ENCODE results near the gene FBXW11.

The FBXW11 gene

DNA sequence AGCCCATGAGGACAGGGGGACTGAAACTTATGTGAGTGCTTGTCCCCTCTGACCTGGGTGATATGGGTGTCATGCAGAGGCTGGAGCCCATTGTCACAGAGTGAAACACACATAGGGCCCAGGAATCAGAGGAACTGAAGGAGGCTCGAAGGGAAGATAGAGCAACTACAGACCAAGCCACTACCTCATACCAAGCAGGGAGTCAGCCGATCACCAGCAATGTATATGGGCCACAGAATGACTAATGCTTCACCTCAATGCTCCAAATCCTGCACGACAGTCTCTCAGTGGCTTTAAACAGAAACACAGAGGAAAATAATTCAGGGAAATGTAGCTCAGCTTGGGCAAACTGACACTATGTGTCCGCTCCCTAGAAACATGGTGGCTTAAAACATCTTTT lies 8.9 kb upstream of the FBXW11 start:
- DNase-seq (ENCODE audit: low spot score) = no peak

DNA sequence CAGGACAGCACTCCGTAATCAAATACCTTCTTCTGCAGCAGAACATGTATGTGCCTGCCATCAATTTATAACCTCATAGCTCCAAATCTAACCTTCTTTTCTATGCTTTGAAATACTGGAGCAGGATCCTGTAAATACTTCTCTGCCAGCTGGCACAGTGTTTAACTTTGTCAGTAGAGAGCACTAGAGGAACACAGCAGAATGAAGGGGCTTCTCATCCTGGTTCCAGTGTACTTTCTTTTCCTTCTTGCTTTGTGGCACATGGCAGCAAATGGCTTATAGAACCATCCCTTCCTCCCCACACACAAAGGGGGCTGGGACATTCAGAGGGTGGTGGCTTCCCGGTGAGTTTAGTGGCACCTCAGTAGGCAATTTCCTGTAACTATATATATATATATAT lies 3.8 kb upstream of the FBXW11 start:
- DNase-seq (ENCODE audit: low spot score) = no peak

DNA sequence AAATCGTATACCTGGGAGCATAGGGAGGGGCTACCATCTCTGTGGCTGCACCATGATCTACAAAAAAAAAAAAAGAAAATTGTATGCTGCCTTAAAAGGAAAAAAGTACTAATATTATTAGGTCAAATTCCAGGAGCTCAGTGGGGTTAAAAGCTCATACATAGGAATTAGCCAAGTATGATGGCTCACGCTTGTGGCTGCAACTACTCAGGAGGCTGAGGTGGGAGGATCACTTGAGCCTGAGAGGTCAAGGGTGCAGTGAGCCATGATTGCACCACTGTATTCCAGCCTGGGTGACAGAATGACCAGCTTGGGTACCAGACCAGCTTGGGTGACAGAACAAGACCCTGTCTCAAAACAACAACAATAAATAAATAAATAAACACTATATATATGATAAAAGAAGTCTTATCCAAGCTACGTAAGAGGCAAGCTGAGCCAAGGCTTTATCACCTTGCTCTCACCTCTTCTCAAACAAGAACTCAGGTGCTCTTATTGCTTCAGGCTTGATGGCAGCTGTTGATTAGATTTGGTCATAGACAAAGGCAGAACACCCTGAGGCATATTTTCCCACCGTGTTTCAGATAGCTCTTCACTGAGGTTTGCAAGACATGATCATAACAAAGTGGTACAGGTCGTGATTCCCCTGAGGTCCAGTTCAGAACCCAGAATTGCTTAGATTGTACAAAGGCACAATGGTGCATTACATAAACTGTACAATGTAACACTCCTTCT lies 3.3 kb upstream of the FBXW11 start:
- DNase-seq (ENCODE audit: low spot score) = no peak

DNA sequence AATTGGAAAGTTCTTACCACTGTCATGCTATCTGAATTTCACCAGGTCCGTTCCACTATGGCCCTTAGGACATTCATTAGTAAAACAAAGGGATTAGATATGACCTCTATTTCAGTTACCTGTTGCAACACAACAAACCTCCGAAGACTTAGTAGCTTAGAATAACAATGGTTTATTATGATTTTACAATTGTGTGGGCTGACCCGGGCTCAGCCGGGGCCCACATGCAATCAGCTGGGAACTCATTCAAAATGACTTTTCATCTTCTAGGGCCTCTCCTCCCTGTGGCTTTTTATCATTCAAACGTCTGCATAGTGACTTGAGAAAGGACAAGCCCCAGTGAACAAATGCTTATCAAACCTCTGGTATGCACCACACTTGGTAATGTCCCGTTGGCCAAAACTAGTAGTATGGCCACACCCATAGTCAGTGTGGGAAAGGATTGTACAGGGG lies 2.3 kb upstream of the FBXW11 start:
- no peak for DNase-seq (ENCODE audit: low spot score)

DNA sequence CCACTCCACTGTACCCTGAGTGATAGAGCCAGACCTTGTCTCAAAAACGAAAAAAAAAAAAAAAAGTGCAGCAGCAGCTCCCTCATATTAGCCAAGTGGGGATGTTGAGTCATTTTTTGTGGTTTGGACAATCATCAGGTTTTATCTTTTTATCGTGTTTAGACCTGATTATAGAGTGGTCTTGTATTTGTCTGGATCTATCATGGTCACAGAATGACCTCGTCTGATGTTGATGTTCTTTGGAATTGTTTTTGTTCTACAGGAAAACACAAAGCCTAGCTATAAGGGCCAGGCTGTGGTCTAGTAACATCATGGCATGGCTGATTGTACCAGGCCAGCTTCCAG lies 1.6 kb upstream of the FBXW11 start:
- DNase-seq (ENCODE audit: low spot score) = no peak

DNA sequence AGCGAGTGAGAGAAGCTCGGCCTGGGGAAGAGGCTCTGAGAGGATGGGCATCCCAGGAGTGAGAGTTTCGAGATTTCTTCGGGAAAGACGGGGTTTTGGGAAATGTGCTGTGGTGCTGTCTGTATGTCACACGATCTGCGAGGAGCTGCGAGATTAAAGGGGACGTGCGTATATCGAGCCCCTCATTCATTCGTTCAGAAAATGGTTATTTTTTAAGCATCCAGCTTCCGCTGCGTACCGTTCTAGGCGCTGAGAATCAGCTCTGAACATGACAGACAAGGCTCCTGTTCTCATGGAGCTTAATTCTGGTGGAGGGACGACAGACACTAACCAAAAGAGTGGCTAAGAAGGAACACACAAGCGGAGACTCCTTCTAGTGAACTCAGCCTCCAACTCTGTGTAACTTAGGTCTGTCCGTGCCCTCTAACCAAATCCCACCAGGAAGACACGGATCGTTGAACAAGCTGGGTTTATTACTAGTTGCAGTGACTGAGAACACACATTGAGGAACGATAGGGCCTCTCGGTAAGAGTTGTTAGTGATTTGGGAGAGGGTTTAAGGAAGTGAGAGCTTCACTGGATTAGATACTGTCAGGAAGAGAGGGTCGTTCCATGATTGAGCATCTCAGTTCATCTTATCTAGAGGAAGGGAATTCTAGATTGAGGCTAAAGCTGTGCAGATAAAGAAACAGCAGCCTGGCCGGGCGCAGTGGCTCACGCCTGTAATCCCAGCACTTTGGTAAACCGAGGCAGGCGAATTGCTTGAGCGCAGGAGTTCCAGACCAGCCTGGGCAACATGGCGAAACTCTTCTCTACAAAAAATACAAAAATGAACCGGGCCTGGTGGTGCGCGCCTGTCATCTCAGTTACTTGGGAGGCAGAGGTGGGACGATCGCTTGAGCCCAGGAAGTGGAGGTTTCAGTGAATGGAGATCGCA lies 1.0 kb upstream of the FBXW11 start:
- DNase-seq (ENCODE audit: low spot score) = no peak

DNA sequence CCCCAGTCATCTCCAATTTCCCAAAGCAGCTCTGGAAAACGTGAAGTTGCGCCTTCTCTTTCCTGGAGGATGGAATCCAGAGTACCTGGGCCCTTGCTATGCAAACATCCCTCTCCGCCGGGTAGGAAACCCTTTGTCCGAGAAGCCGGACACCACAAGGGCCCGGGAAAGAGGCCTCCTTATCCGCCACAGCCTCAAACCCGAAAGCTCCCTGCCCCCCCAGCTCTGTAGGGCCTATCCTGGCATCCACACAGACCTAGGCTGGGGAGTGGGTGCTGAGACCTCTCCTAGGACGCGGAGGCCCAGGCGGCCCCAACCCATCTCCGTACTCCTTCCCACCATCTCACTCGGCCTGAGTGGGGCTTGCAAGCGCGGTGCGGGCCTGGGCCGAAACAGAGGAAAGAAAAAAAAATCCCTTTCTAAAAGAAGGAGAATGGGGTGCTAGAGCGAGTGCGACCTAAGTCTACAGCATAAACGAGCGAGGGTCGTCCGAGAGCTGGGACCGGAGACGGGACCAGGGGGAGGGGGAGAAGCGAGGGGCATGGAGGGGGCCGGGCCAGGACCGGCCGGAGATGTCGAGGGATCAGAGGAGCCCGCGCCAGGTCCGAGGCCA lies 624 bp downstream of the FBXW11 start:
- DNase-seq (ENCODE audit: low spot score) = peak; percentile 31

DNA sequence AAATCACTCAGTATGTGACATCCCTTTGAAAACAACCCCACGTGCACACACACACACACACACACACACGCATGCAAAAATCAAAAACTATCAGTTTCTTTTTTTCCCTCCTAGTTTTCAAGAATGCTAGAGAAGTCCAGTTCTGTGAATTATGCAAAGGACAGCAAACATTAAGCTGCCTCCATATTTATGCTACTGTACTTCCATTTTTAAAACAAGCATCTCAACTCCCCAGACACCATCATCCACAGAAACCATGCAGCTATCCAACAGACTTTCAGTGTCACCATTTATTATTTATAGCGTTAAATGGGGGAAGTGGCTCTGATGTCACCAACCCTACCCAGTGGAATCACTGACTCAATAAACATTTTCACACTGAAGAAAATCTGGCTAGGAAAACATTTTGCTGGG lies 1.6 kb downstream of the FBXW11 start:
- no peak for DNase-seq (ENCODE audit: low spot score)

DNA sequence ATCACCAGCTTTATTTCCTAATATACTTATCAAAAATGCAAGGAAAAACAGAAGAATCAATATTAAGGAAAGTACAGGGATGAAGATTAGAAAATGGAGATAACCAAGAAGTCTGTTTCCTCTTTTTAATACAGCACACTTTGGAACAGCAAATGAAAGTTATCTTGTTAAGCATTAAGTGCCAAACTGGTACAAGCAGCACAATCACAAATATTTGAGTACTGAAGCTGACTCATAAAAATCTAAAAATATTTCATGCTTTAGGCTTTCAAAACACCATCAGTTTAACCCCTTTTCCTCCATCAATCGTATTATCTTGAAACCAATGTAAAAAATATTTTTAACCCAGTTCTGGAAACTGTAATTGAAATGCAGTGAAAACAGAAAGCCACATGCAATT lies 2.7 kb downstream of the FBXW11 start:
- DNase-seq (ENCODE audit: low spot score) = no peak

DNA sequence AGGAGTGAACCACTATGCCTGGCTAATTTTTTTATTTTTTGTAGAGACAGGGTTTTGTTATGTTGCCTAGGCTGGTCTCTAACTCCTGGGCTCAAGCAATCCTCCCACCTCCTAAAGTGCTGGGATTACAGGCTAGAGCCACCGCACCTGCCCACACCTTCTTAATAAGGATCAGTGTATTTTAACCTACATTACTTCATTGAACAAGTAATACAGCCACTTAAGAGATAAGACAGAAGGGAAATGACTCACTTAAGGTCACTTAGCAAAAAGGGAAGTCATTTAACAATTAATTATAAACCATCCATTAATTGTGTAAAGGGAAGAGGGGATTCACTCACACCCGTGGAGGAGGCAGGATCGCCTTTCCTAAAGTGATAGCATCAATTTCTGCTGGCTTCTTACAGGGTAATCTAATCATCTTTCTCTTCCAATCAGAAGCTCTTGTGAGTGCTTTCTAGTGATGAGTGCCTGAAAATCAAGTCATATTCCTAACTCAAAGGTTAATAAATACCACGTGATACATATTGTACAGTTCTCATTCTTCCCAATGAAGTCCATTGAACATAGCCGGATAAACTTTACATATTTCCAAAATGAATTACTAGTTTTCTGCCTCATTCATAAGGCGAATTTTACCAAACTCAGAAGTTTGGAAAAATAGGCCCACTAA lies 3.5 kb downstream of the FBXW11 start:
- DNase-seq (ENCODE audit: low spot score) = no peak

DNA sequence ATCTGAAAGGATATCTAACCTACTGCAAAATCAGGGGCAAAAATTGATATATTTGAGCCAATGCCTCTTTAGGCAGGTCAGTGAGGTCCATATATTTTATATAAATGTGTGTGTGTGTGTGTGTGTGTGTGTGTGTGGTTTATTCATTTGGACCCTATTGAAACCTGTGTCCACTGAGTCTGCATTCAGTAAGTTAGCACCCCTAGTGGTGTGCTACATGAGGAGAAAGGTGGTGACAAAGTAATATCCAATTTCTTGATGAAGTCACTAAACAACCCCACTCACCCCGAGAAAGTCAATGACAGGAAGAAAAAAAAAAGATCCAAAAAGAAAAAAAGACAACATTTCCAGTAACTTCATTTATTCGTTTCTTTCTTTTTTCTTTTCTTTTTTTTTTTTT lies 4.1 kb downstream of the FBXW11 start:
- no peak for DNase-seq (ENCODE audit: low spot score)

DNA sequence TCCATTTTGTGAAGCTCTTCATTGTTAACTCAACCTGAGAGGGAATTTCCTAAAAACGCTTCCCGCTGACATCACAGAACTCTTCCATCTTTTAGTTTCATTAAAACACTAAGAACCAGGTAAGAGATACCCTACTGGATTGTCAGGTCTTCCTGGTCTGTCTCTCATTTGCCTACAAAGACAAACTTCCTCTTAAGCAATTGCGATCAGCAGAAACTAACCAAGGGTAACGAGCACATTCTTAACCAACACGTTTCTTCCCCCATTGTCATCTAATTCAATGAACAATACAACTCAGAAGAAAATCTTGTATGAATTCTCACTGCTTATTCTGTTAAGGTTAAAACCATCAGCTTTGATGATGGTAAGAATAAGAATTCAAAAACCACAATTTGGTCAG lies 6.6 kb downstream of the FBXW11 start:
- DNase-seq (ENCODE audit: low spot score) = no peak

DNA sequence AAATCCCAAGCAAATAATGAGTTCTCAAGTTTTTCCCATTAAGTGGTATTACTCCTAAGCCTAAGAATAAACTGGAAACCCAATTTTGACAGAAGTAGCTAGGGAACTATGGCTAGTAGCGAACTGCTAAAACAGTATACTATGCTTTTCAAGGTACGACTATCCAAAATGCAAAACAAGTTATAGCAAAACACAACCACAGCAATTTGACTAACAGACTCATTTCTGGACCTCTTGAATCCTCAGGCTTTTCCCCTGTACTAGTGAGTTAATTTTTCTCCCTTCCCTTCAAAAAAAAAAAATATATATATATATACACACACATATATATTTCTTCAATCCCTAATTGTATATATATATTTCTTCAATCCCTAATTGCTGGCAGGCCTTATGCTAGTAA lies 7.3 kb downstream of the FBXW11 start:
- DNase-seq (ENCODE audit: low spot score) = no peak

DNA sequence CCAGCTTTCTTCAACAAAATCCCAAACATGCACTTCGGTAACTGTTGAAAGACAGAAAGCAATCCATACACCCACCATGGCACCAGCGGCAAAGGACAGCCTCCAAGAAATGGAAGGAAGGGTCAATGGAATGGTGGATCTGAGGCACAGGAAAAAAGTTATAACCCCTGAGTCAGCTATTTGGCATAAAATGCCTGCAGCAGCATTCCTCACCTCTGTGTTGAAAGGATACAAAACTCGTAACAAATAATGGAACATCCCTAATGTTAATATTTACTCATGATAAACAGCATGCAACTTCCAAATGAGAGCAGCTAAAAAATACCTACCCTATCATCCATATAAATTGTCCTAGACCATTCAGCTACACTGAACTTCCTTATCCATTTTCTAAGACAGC lies 9.4 kb downstream of the FBXW11 start:
- DNase-seq (ENCODE audit: low spot score) = no peak

DNA sequence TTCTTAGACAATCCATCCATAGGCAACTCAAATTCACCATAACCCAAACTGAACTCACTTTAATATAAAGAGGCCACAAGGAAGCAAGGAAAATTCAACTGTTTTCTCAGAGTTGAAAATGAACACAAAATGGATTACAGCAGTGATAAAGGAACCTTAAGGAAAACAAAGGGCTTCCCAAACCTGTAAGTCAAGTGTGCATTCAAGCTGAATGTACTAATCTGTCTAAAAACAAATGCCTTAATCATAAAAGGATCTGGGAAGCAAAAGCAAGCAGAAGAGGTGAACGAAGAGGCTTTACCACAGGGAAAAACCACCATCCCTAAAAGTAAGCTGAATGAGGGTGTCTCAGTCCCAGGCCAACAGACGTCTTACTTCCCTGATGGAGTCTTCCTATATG lies 13.6 kb downstream of the FBXW11 start:
- no peak for DNase-seq (ENCODE audit: low spot score)

DNA sequence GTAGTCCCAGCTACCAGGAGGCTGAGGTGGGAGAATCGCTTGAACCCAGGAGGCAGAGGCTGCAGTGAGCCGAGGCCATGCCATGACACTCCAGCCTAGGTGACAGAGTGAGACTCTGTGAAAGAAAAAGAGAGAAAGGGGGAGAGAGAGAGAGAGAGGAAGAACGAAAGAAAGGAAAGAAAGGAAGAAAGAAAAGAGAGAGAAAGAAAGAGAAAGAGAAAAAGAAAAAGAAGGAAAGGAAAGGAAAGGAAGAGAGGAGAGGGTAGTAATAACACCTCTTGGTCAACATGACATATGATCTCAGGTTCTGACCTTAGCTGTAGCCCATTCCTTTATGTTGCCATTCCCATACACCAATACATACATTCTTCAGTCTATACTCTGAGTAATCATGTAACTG lies 14.1 kb downstream of the FBXW11 start:
- no peak for DNase-seq (ENCODE audit: low spot score)

DNA sequence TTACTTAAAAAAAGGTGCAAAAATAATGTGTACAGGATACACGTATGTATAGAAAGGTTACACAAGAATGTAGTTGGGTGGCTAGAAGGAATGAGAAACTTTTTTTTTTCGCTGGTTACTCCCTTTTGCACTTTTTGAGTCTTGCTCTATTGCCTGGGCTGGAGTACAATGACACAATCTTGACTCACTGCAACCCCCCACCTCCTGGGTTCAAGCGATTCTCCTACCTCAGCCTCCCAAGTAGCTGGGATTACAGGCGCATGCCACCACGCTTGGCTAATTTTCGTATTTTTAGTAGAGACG lies 15.8 kb downstream of the FBXW11 start:
- no peak for DNase-seq (ENCODE audit: low spot score)

DNA sequence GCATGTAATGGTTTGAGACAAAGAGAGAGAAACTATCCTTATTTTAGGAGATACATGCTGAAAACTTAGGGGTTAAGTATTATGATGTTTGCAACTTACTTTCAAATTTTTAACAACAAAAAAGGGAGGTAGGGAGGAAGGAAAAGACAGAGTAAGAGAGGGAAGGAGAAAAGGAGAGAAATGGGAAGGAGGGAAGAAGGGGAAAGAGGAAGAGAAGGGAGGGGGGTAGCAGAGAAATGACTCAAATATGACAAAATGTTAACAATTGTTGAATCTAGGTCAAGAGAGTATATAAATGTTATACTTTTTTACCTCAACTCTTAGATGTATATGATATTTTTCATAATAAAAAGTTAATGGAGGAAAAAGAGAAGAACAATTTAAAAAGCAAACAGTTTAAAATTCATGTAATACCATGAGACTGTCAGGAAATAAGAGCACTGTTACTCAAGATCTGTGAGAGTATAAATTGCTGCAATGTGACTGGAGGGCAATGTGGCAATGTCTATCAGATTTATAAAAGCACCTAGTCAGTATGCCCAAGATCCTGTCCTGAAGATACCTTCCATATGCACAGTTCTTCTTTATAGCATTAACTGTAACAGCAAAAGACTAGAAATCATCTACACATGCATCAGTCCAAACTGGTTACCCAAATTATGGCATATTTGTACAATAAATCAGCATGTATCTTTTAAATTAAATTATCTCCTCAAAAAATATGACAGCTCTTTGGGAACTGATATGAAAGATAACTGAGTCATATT lies 16.3 kb downstream of the FBXW11 start:
- no peak for DNase-seq (ENCODE audit: low spot score)

DNA sequence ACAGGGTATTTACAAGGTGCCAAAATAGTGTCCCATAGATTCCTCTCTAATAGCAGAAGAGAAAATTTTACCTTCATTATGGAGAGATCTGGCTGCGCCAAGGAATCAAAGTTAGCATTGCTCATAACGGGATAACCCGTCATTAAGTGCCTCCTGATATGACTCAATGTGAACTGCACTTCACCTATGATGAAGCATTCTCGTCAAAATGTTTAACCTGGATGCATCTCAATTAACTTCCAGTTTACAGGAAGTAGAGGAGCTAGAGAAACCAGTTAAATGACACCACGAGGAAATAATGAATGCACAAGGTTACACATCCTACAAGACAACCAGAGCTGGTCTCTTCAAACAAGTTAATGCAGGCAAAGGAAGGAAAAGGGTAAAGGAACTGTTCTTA lies 17.2 kb downstream of the FBXW11 start:
- DNase-seq (ENCODE audit: low spot score) = no peak

DNA sequence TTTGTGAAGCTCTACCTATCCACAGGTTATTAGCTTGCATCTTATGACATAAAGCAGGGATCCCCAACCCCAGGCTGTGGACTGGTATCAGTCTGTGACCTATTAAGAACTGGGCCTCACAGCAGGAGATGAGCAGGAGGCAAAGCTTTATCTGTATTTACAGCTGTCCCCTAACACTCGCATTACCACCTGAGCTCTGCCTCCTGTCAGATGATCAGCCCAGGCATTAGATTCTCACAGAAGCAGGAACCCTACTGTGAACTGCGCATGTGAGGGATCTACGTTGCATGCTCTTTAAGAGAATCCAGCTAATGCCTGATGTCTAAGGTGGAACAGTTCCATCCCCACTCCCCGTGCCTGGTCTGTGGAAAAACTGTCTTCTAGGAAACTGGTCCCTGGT lies 19.7 kb downstream of the FBXW11 start:
- no peak for DNase-seq (ENCODE audit: low spot score)

DNA sequence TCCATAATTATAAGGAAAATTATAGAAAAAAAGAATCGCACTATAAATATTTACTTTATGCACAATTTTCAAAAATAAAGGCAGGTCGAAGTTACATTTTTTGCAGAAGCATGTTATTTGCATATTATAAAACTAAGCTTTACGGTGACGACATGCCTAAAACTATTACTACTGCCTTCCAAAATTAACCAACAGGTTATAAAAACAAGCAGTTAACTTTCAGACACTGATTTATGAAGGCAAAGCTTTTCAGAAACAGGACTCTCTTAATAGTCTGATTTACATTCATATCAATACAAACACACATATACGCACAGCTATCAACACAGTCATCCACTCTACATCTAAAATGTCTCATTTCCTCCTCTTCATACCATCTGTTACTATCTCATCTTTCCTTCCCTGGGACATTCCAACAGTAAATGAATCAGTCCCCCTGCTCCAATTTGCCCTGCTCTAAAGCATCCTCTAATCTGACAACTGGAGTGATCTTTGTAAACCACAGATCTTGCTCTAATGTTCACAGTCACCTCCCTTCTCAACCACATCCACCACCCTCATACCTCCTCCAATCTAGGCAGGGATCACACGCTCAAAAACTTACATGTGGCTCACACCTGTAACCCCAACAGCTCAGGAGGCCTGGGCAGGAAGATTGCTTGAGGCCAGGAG lies 21.6 kb downstream of the FBXW11 start:
- DNase-seq (ENCODE audit: low spot score) = no peak
